ENCODE data around the gene TNNI2.
"Not testable (repeated sequence)": the region's sequence is repeated elsewhere in the genome, so short reads cannot be mapped to it uniquely, and the experiment has no call there.

Gene TNNI2

GRCh38 chr11:1871531-1871930 lies 32.8 kb downstream of the TNNI2 start:
- peak overlapping the region in 1 of 2 donors; percentile 67 for H3K4me3 ChIP-seq (ENCODE audit: low read length in 2 of 2)
- H3K9me3 ChIP-seq (ENCODE audit: control insufficient read depth in 2 of 2, low read length in 2 of 2): no peaks in the 10 kb centered on the region
- H3K36me3 ChIP-seq (ENCODE audit: control insufficient read depth in 2 of 2, insufficient read depth in 2 of 2, low read length in 2 of 2): no peaks in the 10 kb centered on the region
- H3K4me1 ChIP-seq (ENCODE audit: control insufficient read depth, insufficient read depth, low read length): peaks cover 29% of the 10 kb centered on the region
- no peak overlapping the region for H3K9ac ChIP-seq (ENCODE audit: low read length in 2 of 2)
- H3K27me3 ChIP-seq (ENCODE audit: control insufficient read depth in 1 of 2, insufficient read depth in 2 of 2, low read length in 2 of 2): peaks cover 14 to 17% of the 10 kb centered on the region in 2 donors
- no peak overlapping the region for H3K27ac ChIP-seq (ENCODE audit: low read length)

GRCh38 chr11:1872267-1872985 lies 33.6 kb downstream of the TNNI2 start:
- Histone ChIP-seq H3K36me3 (ENCODE audit: control insufficient read depth in 2 of 2, insufficient read depth in 2 of 2, low read length in 2 of 2) (no peaks in the 10 kb centered on the region), H3K4me3 (ENCODE audit: low read length in 2 of 2) (peak overlapping the region in 1 of 2 donors; percentile 67), H3K9ac (ENCODE audit: low read length in 2 of 2) (no peak overlapping the region), H3K4me1 (ENCODE audit: control insufficient read depth, insufficient read depth, low read length) (peaks cover 28% of the 10 kb centered on the region), H3K9me3 (ENCODE audit: control insufficient read depth in 2 of 2, low read length in 2 of 2) (no peaks in the 10 kb centered on the region), H3K27me3 (ENCODE audit: control insufficient read depth in 1 of 2, insufficient read depth in 2 of 2, low read length in 2 of 2) (peaks cover 14 to 17% of the 10 kb centered on the region in 2 donors), H3K27ac (ENCODE audit: low read length) (no peak overlapping the region)

GRCh38 chr11:1873048-1873812 lies 34.4 kb downstream of the TNNI2 start:
- no peak overlapping the region for H3K27ac ChIP-seq (ENCODE audit: low read length)
- H3K27me3 ChIP-seq (ENCODE audit: control insufficient read depth in 1 of 2, insufficient read depth in 2 of 2, low read length in 2 of 2): peaks cover 14 to 17% of the 10 kb centered on the region in 2 donors

GRCh38 chr11:1873813-1874150 lies 35.0 kb downstream of the TNNI2 start:
- not testable (repeated sequence) for H3K9ac ChIP-seq (ENCODE audit: low read length in 2 of 2); H3K36me3 ChIP-seq (ENCODE audit: control insufficient read depth in 2 of 2, insufficient read depth in 2 of 2, low read length in 2 of 2); H3K9me3 ChIP-seq (ENCODE audit: control insufficient read depth in 2 of 2, low read length in 2 of 2); H3K27ac ChIP-seq (ENCODE audit: low read length); H3K4me3 ChIP-seq (ENCODE audit: low read length in 2 of 2)
- Histone ChIP-seq H3K4me1 (ENCODE audit: control insufficient read depth, insufficient read depth, low read length) (peaks cover 32% of the 10 kb centered on the region), H3K27me3 (ENCODE audit: control insufficient read depth in 1 of 2, insufficient read depth in 2 of 2, low read length in 2 of 2) (peaks cover 14 to 17% of the 10 kb centered on the region in 2 donors)

More at GRCh38 chr11:1873048-1873812, 34.4 kb downstream of the TNNI2 start:
- Histone ChIP-seq H3K9me3 (ENCODE audit: control insufficient read depth in 2 of 2, low read length in 2 of 2) (no peaks in the 10 kb centered on the region), H3K9ac (ENCODE audit: low read length in 2 of 2) (no peak overlapping the region), H3K36me3 (ENCODE audit: control insufficient read depth in 2 of 2, insufficient read depth in 2 of 2, low read length in 2 of 2) (no peaks in the 10 kb centered on the region), H3K4me3 (ENCODE audit: low read length in 2 of 2) (no peak overlapping the region), H3K4me1 (ENCODE audit: control insufficient read depth, insufficient read depth, low read length) (peaks cover 32% of the 10 kb centered on the region)

GRCh38 chr11:1874441-1875092 lies 35.8 kb downstream of the TNNI2 start:
- Histone ChIP-seq H3K27me3 (ENCODE audit: control insufficient read depth in 1 of 2, insufficient read depth in 2 of 2, low read length in 2 of 2) (peaks cover 14 to 15% of the 10 kb centered on the region in 2 donors), H3K4me1 (ENCODE audit: control insufficient read depth, insufficient read depth, low read length) (peaks cover 32% of the 10 kb centered on the region)
- not testable (repeated sequence) for H3K4me3 ChIP-seq (ENCODE audit: low read length in 2 of 2); H3K36me3 ChIP-seq (ENCODE audit: control insufficient read depth in 2 of 2, insufficient read depth in 2 of 2, low read length in 2 of 2); H3K9me3 ChIP-seq (ENCODE audit: control insufficient read depth in 2 of 2, low read length in 2 of 2); H3K9ac ChIP-seq (ENCODE audit: low read length in 2 of 2); H3K27ac ChIP-seq (ENCODE audit: low read length)

- Histone ChIP-seq H3K36me3 (ENCODE audit: control insufficient read depth in 2 of 2, insufficient read depth in 2 of 2, low read length in 2 of 2) (no peaks in the 10 kb centered on the region), H3K9ac (ENCODE audit: low read length in 2 of 2) (no peak overlapping the region), H3K27me3 (ENCODE audit: control insufficient read depth in 1 of 2, insufficient read depth in 2 of 2, low read length in 2 of 2) (peaks cover 10 to 14% of the 10 kb centered on the region in 2 donors), H3K27ac (ENCODE audit: low read length) (no peak overlapping the region), H3K9me3 (ENCODE audit: control insufficient read depth in 2 of 2, low read length in 2 of 2) (no peaks in the 10 kb centered on the region), H3K4me1 (ENCODE audit: control insufficient read depth, insufficient read depth, low read length) (peaks cover 38% of the 10 kb centered on the region), H3K4me3 (ENCODE audit: low read length in 2 of 2) (peak overlapping the region in 1 of 2 donors; percentile 22)
Measured at GRCh38 chr11:1875093-1875850, 36.5 kb downstream of the TNNI2 start.

- H3K27me3 ChIP-seq (ENCODE audit: control insufficient read depth in 1 of 2, insufficient read depth in 2 of 2, low read length in 2 of 2); H3K9me3 ChIP-seq (ENCODE audit: control insufficient read depth in 2 of 2, low read length in 2 of 2); H3K9ac ChIP-seq (ENCODE audit: low read length in 2 of 2); H3K36me3 ChIP-seq (ENCODE audit: control insufficient read depth in 2 of 2, insufficient read depth in 2 of 2, low read length in 2 of 2): not testable (repeated sequence)
- peak overlapping the region in 1 of 2 donors; percentile 40 for H3K4me3 ChIP-seq (ENCODE audit: low read length in 2 of 2)
- H3K4me1 ChIP-seq (ENCODE audit: control insufficient read depth, insufficient read depth, low read length): peaks cover 38% of the 10 kb centered on the region
- H3K27ac ChIP-seq (ENCODE audit: low read length): peak overlapping the region; percentile 37
Measured at GRCh38 chr11:1875851-1876301, 37.1 kb downstream of the TNNI2 start.

GRCh38 chr11:1876361-1877063 lies 37.7 kb downstream of the TNNI2 start:
- Histone ChIP-seq H3K36me3 (ENCODE audit: control insufficient read depth in 2 of 2, insufficient read depth in 2 of 2, low read length in 2 of 2) (no peaks in the 10 kb centered on the region), H3K9me3 (ENCODE audit: control insufficient read depth in 2 of 2, low read length in 2 of 2) (no peaks in the 10 kb centered on the region), H3K27ac (ENCODE audit: low read length) (peak overlapping the region; percentile 37), H3K9ac (ENCODE audit: low read length in 2 of 2) (no peak overlapping the region), H3K4me1 (ENCODE audit: control insufficient read depth, insufficient read depth, low read length) (peaks cover 40% of the 10 kb centered on the region), H3K27me3 (ENCODE audit: control insufficient read depth in 1 of 2, insufficient read depth in 2 of 2, low read length in 2 of 2) (peaks cover 3 to 4% of the 10 kb centered on the region in 2 donors), H3K4me3 (ENCODE audit: low read length in 2 of 2) (peak overlapping the region in 1 of 2 donors; percentile 40)

GRCh38 chr11:1877211-1878136 lies 38.7 kb downstream of the TNNI2 start:
- H3K4me3 ChIP-seq (ENCODE audit: low read length in 2 of 2): peak overlapping the region in 1 of 2 donors; percentile 44
- H3K9me3 ChIP-seq (ENCODE audit: control insufficient read depth in 2 of 2, low read length in 2 of 2): no peaks in the 10 kb centered on the region
- no peaks in the 10 kb centered on the region for H3K36me3 ChIP-seq (ENCODE audit: control insufficient read depth in 2 of 2, insufficient read depth in 2 of 2, low read length in 2 of 2)
- peaks cover 0 to 4% of the 10 kb centered on the region in 2 donors for H3K27me3 ChIP-seq (ENCODE audit: control insufficient read depth in 1 of 2, insufficient read depth in 2 of 2, low read length in 2 of 2)
- H3K9ac ChIP-seq (ENCODE audit: low read length in 2 of 2): no peak overlapping the region
- H3K4me1 ChIP-seq (ENCODE audit: control insufficient read depth, insufficient read depth, low read length): peaks cover 50% of the 10 kb centered on the region
- H3K27ac ChIP-seq (ENCODE audit: low read length): peak overlapping the region; percentile 58

All from stomach smooth muscle (tissue), 2 donors.